Kidney (tissue), 14 donors: ENCODE results near the gene TMEM183A. TPM values are rescaled to one million over a fixed set of nuclear protein-coding genes. Genes with fewer than 3 reads are reported as not detected.

Experiments
- DNase-seq, 5 donors: peaks; one replicate each; pipeline ENCODE4 v3.0.0-alpha.2; 2013 to 2020
- FAIRE-seq: peaks from 2 replicates; lab custom pipeline; 2012; peaks lifted over from hg19 to GRCh38; lab: Jason Lieb, UNC
- H3K27ac ChIP-seq, 2 donors: one replicate each; pipeline ENCODE4 v1.7.0; 2013; ENCODE audit warnings: low read depth in 2 of 2, low read length in 2 of 2, inconsistent platforms in 1 of 2
- H3K27me3 ChIP-seq: one replicate; pipeline ENCODE4 v1.7.1; 2013; ENCODE audit warnings: low read length, inconsistent platforms; ENCODE audit not compliant: control insufficient read depth, insufficient read depth
- H3K36me3 ChIP-seq, 3 donors: one replicate each; pipeline versions ENCODE4 v1.7.0 to v1.7.1; 2013; ENCODE audit warnings: low read length in 3 of 3, control low read depth in 1 of 3, inconsistent platforms in 1 of 3; ENCODE audit not compliant: insufficient read depth in 3 of 3, control insufficient read depth in 2 of 3
- H3K4me1 ChIP-seq, 3 donors: one replicate each; pipeline versions ENCODE4 v1.7.0 to v1.7.1; 2013; ENCODE audit warnings: low read length in 3 of 3, inconsistent platforms in 1 of 3, low read depth in 1 of 3; ENCODE audit not compliant: control insufficient read depth in 2 of 3, insufficient read depth in 2 of 3
- H3K4me3 ChIP-seq, 3 donors: one replicate each; pipeline versions ENCODE4 v1.7.0 to v1.8.1; 2013; ENCODE audit warnings: low read length in 3 of 3, control low read depth in 1 of 3, inconsistent platforms in 1 of 3
- H3K9ac ChIP-seq, 3 donors: one replicate each; pipeline versions ENCODE4 v1.7.0 to v1.7.1; 2013; ENCODE audit warnings: low read length in 3 of 3, control low read depth in 1 of 3, inconsistent platforms in 1 of 3
- H3K9me3 ChIP-seq, 3 donors: one replicate each; pipeline versions ENCODE4 v1.7.0 to v1.7.1; 2013; ENCODE audit warnings: low read length in 3 of 3, control low read depth in 1 of 3, inconsistent platforms in 1 of 3; ENCODE audit not compliant: control insufficient read depth in 2 of 3, insufficient read depth in 1 of 3
- CTCF ChIP-seq: IDR thresholded peaks from 3 replicates; pipeline ENCODE4 v1.5.1; 2012; ENCODE audit warnings: mild to moderate bottlenecking, moderate library complexity, borderline replicate concordance; ENCODE audit not compliant: insufficient read depth; ENCODE audit errors: extremely low read depth
- intact Hi-C: fragments of 100-400 bp; cut with DNase I; formaldehyde crosslinking; loops from one replicate; pipeline ENCODE4 v1.11.1; 2022
- polyA plus RNA-seq: library from polyadenylated mRNA; stranded (reverse); fragments of 350-450 nt; fragmentation: Illumina TruSeq; extraction: RNeasy Lipid Tissue Mini Kit (QIAGEN cat#74804); gene quantifications from one replicate; pipeline ENCODE4 v1.2.3, GENCODE V29; 2014; ENCODE audit warnings: low read depth, low replicate concordance; ENCODE audit not compliant: insufficient read depth
- total RNA-seq: library from RNA; stranded (reverse); fragmentation: NEBNext Ultra II Directional; extraction: Animal tissue kit (Norgen Biotek cat#: 25700); gene quantifications from one replicate; pipeline ENCODE4 v1.2.1, GENCODE V29; 2021
- donor health status: control.
- donor health status: control.
- donor health status: control.
- donor health status: control.
- donor health status: control.
- donor health status: DM: yes; HTN: yes; CAD: no.
- donor health status: Normal renal cell carcinoma (clear cell type).

The TMEM183A gene
- total and polyA plus RNA-seq, 2 donors from 2014 or later, result 47.5 to 47.9 TPM

- FAIRE-seq, result no peak
- no peak overlapping the region for H3K4me3 ChIP-seq
- TF ChIP-seq CTCF, result no peak
- H3K4me1 ChIP-seq, result peaks cover 0 to 2% (median 0%) of the 10 kb centered on the region in 3 donors
- no peak overlapping the region for H3K27ac ChIP-seq
- H3K27me3 ChIP-seq, result no peaks in the 10 kb centered on the region
- H3K9ac ChIP-seq, result no peak overlapping the region
- H3K9me3 ChIP-seq, result no peaks in the 10 kb centered on the region
- intact Hi-C loops, result no loop called here
- H3K36me3 ChIP-seq, result no peaks in the 10 kb centered on the region
- peak in 3 of 5 donors; percentile 54 to 61 (median 60) for DNase-seq
These were observed 31.1 kb downstream of the TMEM183A start for GRCh38 chr1:203038217-203038741.

- Histone ChIP-seq H3K27ac (no peak overlapping the region), H3K4me3 (no peak overlapping the region), H3K9me3 (no peaks in the 10 kb centered on the region), H3K36me3 (no peaks in the 10 kb centered on the region), H3K9ac (no peak overlapping the region), H3K4me1 (peaks cover 0 to 2% (median 0%) of the 10 kb centered on the region in 3 donors), H3K27me3 (no peaks in the 10 kb centered on the region)
- TF ChIP-seq CTCF, result peak; percentile 94
- FAIRE-seq (peak; percentile 19), DNase-seq (peak; percentile 77 to 86 (median 80))
- intact Hi-C loops, result no loop called here
These were observed 31.9 kb downstream of the TMEM183A start for GRCh38 chr1:203038891-203039608.

- FAIRE-seq, result no peak
These were observed 32.7 kb downstream of the TMEM183A start for GRCh38 chr1:203039609-203040512.

More at GRCh38 chr1:203039609-203040512, 32.7 kb downstream of the TMEM183A start:
- Histone ChIP-seq H3K27ac (no peak overlapping the region), H3K9ac (no peak overlapping the region), H3K36me3 (no peaks in the 10 kb centered on the region), H3K4me1 (peaks cover 0 to 2% (median 0%) of the 10 kb centered on the region in 3 donors), H3K4me3 (peak overlapping the region in 1 of 3 donors; percentile 9), H3K27me3 (no peaks in the 10 kb centered on the region), H3K9me3 (no peaks in the 10 kb centered on the region)
- TF ChIP-seq CTCF, result no peak
- intact Hi-C loops, result loop anchor here (5.0 kb wide), 1 partner anchor 177 kb away; no protein-coding TSS in a partner anchor
- peak in 1 of 5 donors; percentile 56 for DNase-seq
